ENCODE data around the gene SCGB1C2. TPM values are rescaled to one million over a fixed set of nuclear protein-coding genes. Genes with fewer than 3 reads are reported as not detected.

Gene SCGB1C2
- polyA plus RNA-seq, 1 donor (not counting 4 experiments of a cell fraction or from before 2014, with no cell fraction given): not detected

- Histone ChIP-seq H3K4me3 (ENCODE audit: control insufficient read depth in 2 of 3, extremely low read depth in 1 of 3, insufficient read depth in 2 of 3, low read depth in 1 of 3, low read length in 3 of 3) (no peak overlapping the region), H3K36me3 (ENCODE audit: control insufficient read depth in 2 of 2, extremely low read depth in 1 of 2, insufficient read depth in 2 of 2, low read length in 2 of 2) (no peaks in the 10 kb centered on the region), H3K4me2 (ENCODE audit: control insufficient read depth, extremely low read depth, insufficient read depth, low read depth, low read length) (no peak overlapping the region), H3K27ac (ENCODE audit: control insufficient read depth, insufficient read depth, low read length) (no peak overlapping the region), H4K20me1 (ENCODE audit: control insufficient read depth, extremely low read depth, insufficient read depth, low read length) (no peaks in the 10 kb centered on the region), H3K27me3 (ENCODE audit: control insufficient read depth, extremely low read depth, insufficient read depth, low read length) (no peaks in the 10 kb centered on the region), H3K4me1 (ENCODE audit: control insufficient read depth, extremely low read depth, insufficient read depth, low read length) (no peaks in the 10 kb centered on the region), H3K9me3 (ENCODE audit: control insufficient read depth, low read depth, low read length) (no peaks in the 10 kb centered on the region), H3K9ac (ENCODE audit: control insufficient read depth, extremely low read depth, insufficient read depth, low read length) (no peak overlapping the region), H3K9me1 (ENCODE audit: control insufficient read depth, extremely low read depth, insufficient read depth, low read length) (no peaks in the 10 kb centered on the region), H3K79me2 (ENCODE audit: control insufficient read depth, insufficient read depth, low read length) (no peaks in the 10 kb centered on the region), H2AFZ (ENCODE audit: control insufficient read depth, low read length) (peak overlapping the region; percentile 62)
- TF ChIP-seq, protein P1, sequence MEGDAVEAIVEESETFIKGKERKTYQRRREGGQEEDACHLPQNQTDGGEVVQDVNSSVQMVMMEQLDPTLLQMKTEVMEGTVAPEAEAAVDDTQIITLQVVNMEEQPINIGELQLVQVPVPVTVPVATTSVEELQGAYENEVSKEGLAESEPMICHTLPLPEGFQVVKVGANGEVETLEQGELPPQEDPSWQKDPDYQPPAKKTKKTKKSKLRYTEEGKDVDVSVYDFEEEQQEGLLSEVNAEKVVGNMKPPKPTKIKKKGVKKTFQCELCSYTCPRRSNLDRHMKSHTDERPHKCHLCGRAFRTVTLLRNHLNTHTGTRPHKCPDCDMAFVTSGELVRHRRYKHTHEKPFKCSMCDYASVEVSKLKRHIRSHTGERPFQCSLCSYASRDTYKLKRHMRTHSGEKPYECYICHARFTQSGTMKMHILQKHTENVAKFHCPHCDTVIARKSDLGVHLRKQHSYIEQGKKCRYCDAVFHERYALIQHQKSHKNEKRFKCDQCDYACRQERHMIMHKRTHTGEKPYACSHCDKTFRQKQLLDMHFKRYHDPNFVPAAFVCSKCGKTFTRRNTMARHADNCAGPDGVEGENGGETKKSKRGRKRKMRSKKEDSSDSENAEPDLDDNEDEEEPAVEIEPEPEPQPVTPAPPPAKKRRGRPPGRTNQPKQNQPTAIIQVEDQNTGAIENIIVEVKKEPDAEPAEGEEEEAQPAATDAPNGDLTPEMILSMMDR (optimal IDR thresholded peaks at IDR 0.05 in 1 of 3, IDR thresholded peaks at IDR 0.05 in 1 of 3, conservative IDR thresholded peaks at IDR 0.05 in 1 of 3; ENCODE audit: extremely low read depth in 1 of 3, insufficient read depth in 2 of 3, low read length in 3 of 3): peak; percentile 45 to 86 (median 85)
- TF ChIP-seq EZH2 (IDR thresholded peaks at IDR 0.05; ENCODE audit: low read length): no peak
- DNase-seq (ENCODE audit: low read depth, low spot score) (no peak), FAIRE-seq (no peak)
- dilution Hi-C loops (cut with MboI; ENCODE audit: extremely low pct_ligation_motif_present, low sequenced_read_pairs): no loop called here
These were observed 6.5 kb downstream of the SCGB1C2 start for GRCh38 chr17:143785-144281.

DNA sequence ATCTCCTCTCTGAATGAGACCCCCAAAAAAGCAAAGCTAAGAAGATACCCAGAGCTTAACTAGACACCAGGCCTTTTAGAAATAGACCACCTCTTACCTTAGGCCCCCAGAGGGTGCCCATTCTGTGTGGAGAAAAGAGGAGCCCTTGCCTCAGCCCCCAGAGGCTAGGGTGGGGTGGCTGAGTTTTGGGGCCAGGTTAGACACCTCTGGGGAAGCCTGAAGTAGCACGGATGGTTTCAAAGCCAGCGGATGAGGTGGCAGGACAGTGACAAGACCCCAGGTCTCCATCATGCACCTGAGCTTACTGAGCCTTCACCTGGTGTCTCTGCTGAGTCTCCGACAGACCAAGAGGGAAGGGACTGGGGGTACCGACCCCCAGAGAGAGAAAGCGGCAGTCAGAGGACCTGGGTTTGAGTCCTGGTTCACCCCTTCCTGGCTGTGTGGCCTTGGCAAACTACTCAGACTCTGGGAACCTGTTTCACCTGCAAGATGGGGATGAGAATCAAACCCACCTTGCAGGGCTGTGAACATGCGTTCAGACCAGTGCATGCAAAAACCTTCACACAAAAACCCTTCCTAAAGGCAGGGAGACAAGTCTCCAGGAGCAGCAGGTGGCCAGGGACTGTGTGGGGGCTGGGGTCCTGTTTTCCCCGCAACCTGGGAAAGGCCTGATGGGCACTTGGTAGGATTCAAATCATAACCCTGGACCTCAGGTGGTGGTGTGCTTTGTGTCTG is 7.7 kb downstream of the SCGB1C2 start:
- H3K9ac ChIP-seq (ENCODE audit: control insufficient read depth, extremely low read depth, insufficient read depth, low read length): no peak overlapping the region
- no peaks in the 10 kb centered on the region for H3K4me1 ChIP-seq (ENCODE audit: control insufficient read depth, extremely low read depth, insufficient read depth, low read length)
- no peaks in the 10 kb centered on the region for H3K36me3 ChIP-seq (ENCODE audit: control insufficient read depth in 2 of 2, extremely low read depth in 1 of 2, insufficient read depth in 2 of 2, low read length in 2 of 2)
- H3K27ac ChIP-seq (ENCODE audit: control insufficient read depth, insufficient read depth, low read length): no peak overlapping the region
- no peaks in the 10 kb centered on the region for H3K9me3 ChIP-seq (ENCODE audit: control insufficient read depth, low read depth, low read length)
- H3K9me1 ChIP-seq (ENCODE audit: control insufficient read depth, extremely low read depth, insufficient read depth, low read length): no peaks in the 10 kb centered on the region
- H3K4me2 ChIP-seq (ENCODE audit: control insufficient read depth, extremely low read depth, insufficient read depth, low read depth, low read length): no peak overlapping the region
- dilution Hi-C loops (cut with MboI; ENCODE audit: extremely low pct_ligation_motif_present, low sequenced_read_pairs): no loop called here
- H3K27me3 ChIP-seq (ENCODE audit: control insufficient read depth, extremely low read depth, insufficient read depth, low read length): no peaks in the 10 kb centered on the region
- TF ChIP-seq EZH2 (IDR thresholded peaks at IDR 0.05; ENCODE audit: low read length): no peak
- TF ChIP-seq, protein P1 (optimal IDR thresholded peaks at IDR 0.05 in 1 of 3, IDR thresholded peaks at IDR 0.05 in 1 of 3, conservative IDR thresholded peaks at IDR 0.05 in 1 of 3; ENCODE audit: extremely low read depth in 1 of 3, insufficient read depth in 2 of 3, low read length in 3 of 3): no peak
- H4K20me1 ChIP-seq (ENCODE audit: control insufficient read depth, extremely low read depth, insufficient read depth, low read length): no peaks in the 10 kb centered on the region
- no peak overlapping the region for H3K4me3 ChIP-seq (ENCODE audit: control insufficient read depth in 2 of 3, extremely low read depth in 1 of 3, insufficient read depth in 2 of 3, low read depth in 1 of 3, low read length in 3 of 3)
- H2AFZ ChIP-seq (ENCODE audit: control insufficient read depth, low read length): no peak overlapping the region
- H3K79me2 ChIP-seq (ENCODE audit: control insufficient read depth, insufficient read depth, low read length): no peaks in the 10 kb centered on the region
- DNase-seq (ENCODE audit: low read depth, low spot score) (no peak), FAIRE-seq (no peak)

All from keratinocyte (primary cell).